A673 (cell line): Measurements from ENCODE around the gene DHRSX.

Experiments
- CTCF ChIP-seq: fragments of 300-800, 200-600 bp; sonication (generic); conservative IDR thresholded peaks from 2 replicates; pipeline ENCODE4 v1.5.1; 2017; ENCODE audit warnings: low read depth, mild to moderate bottlenecking, antibody characterized with exemption, low read length, moderate library complexity, mixed read lengths
- EZH2 ChIP-seq: fragments of 200-600 bp; sonication (generic); IDR thresholded peaks from 2 replicates; pipeline ENCODE4 v1.6.1; 2017; ENCODE audit warnings: borderline replicate concordance, low read depth, mild to moderate bottlenecking, mixed read lengths, antibody characterized with exemption, low read length; ENCODE audit not compliant: poor library complexity, severe bottlenecking

- TF ChIP-seq CTCF (no peak), EZH2 (no peak)
Measured at GRCh38 chrX:2330910-2331309, 169.9 kb downstream of the DHRSX start.
